Inflammatory macrophage (primary cell): Measurements from ENCODE around the gene PKD2L1.
"Not testable (repeated sequence)": the region's sequence is repeated elsewhere in the genome, so short reads cannot be mapped to it uniquely, and the experiment has no call there.

Experiments used
- DNase-seq, 2 donors: peaks; one replicate each; pipeline ENCODE4 v3.0.0-alpha.2; 2020 to 2022

PKD2L1 gene

GRCh38 chr10:100333661-100334440 lies 3.8 kb upstream of the PKD2L1 start:
- DNase-seq: no peak

- no peak for DNase-seq
Observed at GRCh38 chr10:100333106-100333505, 3.1 kb upstream of the PKD2L1 start.

DNA sequence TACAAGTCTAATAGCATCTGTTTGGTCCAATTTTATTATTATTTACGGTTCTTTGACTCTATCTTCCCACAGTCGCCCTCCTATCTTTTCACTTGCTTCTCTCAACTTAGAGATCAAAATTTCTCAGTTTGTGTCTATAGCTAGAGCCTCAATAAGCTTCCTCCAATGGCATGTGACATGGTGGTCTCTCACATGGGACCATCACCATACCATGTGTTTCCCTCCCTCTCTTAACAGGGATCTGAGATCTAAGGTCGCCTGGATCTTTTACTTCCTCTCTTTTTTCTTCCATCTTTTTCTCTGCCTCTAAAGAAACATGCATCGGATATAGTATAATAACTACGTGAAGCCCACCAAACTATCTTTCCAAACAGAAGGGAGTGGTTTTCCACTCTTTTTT lies 1.8 kb downstream of the PKD2L1 start:
- DNase-seq: no peak

- DNase-seq: no peak
Observed at GRCh38 chr10:100327718-100328009, 2.4 kb downstream of the PKD2L1 start.

- DNase-seq: peak; percentile 77 to 80
Observed at GRCh38 chr10:100327007-100327717, 2.9 kb downstream of the PKD2L1 start.

- no peak for DNase-seq
Observed at GRCh38 chr10:100325158-100325557, 4.9 kb downstream of the PKD2L1 start.

DNA sequence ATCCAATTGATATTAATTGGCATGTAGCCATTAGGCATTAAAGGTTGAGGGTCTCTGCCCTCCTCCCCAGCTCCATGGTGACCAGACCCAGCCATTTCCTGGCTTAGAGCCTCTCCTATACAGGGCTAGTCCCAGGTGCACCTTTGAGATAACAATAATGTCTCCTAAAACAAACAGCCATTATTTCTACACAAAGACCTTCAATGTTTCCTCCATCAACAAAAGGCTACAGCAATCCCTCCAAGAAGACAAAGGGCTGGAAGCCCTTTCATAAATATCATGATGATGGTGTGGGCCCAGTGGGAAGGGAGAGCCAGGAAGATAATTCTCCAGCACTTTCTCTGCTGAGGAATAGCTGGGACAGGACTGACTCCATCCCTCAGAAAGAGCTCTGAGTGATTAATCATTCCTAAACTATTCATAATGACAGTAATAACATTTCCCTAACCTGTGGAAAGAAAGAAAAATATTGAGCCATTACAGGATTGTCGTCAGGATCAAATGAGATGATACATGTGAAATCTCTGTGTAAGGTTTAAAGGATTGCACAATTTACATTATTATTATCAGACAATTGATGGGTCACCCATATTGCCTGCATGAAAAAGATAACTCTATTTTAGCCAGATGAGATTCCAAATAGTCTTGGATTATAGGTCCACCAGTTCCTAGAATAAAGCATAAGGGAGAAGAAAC lies 10.2 kb downstream of the PKD2L1 start:
- DNase-seq: no peak

GRCh38 chr10:100318207-100318606 lies 11.8 kb downstream of the PKD2L1 start:
- DNase-seq: no peak

DNA sequence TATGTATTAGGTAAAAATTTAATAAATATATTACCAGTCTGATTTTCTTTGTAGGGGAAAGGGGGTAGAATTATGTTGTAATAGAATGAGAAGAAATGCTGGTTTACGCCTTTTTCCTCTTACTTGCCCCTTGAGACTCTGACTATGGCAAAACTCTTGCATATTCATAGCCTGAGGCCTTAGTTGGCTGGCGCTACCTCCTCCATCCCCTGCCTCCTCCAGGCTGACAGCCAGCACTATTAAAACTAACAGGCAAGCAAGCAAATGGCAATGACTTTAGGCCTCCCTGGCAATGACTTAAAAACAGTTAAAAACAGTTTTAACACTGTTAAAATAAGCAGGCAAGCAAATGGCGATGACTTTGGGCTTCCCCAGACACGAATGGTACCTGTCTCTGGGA lies 14.4 kb downstream of the PKD2L1 start:
- DNase-seq: no peak

DNA sequence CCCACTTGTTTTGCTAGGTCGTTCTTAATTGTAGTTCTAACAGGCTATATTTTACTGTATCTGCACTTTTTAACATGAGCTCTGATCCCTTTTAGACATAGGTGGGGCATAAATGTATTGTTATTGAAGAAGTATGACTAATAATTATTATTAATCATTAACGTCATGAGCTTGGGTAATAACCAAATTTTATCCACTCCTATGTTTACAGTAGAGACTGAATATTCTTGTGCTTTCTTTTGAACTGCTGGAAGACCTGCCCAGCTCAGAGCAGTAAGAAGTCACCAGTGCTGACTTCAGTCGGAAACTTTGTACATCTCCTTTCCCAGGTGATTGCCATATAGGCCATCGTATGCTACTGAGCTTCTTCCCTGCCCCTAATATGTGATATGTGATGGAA lies 18.7 kb downstream of the PKD2L1 start:
- no peak for DNase-seq

GRCh38 chr10:100307684-100308083 lies 22.3 kb downstream of the PKD2L1 start:
- DNase-seq: peak; percentile 61 to 76

DNA sequence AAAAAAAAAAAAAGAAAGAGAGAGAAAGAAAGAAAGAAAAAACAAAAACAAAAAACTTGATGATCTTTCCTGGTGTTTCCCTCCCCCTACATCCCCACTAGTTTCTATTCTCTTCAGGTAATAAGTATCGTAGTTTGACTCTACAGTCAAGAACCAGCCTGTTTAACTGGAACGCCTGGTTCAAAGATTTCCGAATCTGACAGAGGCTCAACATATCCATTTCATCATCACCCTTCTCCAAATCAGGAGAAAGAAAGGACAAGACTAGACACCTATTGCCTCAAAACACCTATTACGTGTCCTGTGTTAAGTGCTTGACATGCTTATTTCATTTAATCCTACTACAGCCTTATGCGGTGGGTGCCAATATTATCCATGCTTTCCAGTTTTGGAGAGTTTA lies 23.2 kb downstream of the PKD2L1 start:
- DNase-seq: no peak

DNA sequence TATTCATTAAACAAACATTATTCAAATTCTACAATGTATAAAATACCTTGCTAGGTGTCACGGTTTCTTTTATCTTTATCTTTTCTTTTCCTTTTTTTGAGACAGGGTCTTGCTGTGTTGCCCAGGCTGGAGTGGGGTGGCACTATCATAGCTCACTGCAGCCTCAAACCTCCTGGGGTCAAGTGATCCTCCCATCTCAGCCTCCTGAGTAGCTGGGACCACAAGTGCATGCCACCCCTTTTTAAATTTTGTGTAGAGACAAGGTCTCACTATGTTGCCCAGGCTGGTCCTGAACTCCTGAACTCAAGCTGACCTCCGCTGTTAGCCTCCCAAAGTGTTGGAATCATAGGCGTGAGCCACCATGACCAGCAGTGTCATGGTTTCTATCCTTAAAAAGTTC lies 25.6 kb downstream of the PKD2L1 start:
- no peak for DNase-seq

GRCh38 chr10:100303724-100304319 lies 26.2 kb downstream of the PKD2L1 start:
- peak; percentile 25 to 36 for DNase-seq

- not testable (repeated sequence) for DNase-seq
Observed at GRCh38 chr10:100301123-100301522, 28.9 kb downstream of the PKD2L1 start.

- DNase-seq: no peak
Observed at GRCh38 chr10:100297242-100297641, 32.8 kb downstream of the PKD2L1 start.

DNA sequence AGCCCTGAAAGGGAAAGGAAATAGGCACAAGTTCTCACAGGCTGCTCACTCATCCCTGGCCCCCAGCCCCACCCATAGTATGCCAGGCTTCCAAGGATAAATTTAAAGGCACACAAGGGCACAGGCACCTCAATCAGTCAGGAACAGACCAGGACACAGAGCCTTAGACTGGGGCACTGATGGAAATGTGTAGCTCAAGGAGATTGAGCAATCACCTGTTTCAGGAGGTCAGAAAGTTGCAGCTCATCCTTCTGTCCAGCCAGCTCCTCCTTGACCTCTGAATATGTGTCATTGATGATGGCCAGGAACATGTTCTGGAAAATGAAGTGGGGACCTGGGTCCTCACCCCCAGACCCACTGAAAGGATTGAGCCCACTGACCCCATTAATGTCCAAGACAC lies 37.0 kb downstream of the PKD2L1 start:
- DNase-seq: no peak

DNA sequence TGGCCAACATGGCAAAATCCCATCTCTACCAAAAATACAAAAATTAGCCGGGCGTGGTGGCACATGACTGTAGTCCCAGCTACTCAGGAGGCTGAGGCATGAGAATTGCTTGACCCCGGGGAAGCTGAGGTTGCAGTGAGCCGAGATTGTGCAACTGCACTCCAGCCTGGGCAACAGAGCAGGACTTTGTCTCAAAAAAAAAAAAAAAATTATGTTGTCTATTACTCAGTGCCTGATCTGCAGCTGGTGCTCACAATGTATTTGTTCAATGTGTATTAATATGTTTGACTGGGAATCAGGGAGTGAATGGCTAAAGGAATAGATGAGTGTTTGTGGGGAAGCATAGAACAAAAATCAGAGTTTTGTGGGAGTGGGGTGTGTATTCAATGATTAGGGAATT lies 37.7 kb downstream of the PKD2L1 start:
- peak; percentile 64 to 75 for DNase-seq

DNA sequence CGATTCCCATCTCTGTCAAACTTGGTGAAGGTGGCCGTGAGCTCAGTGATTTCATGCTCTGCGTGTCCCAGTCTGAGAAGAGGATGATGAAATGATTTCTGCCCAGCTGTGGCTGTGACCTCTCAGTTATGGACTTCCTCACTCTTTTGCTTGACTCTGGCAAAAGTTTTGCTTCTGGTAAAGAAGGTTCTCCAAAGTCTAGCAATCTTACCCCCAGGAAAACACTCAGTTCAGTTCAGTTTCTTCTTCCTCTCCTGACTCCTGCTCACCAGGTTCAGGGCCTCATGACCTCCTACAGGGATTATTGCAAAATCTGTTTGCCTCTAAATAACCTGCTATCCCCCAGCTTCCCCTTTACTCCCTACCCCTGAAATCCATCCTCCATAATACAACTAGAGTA lies 38.7 kb downstream of the PKD2L1 start:
- DNase-seq: peak; percentile 80 to 84

GRCh38 chr10:100289641-100290040 lies 40.4 kb downstream of the PKD2L1 start:
- no peak for DNase-seq

- DNase-seq: no peak
Observed at GRCh38 chr10:100288196-100288595, 41.8 kb downstream of the PKD2L1 start.

- no peak for DNase-seq
Observed at GRCh38 chr10:100287756-100288155, 42.3 kb downstream of the PKD2L1 start.
